ENCODE measurements around the gene HSFX4. TPM values are rescaled to one million over a fixed set of nuclear protein-coding genes. Genes with fewer than 3 reads are reported as not detected.

The HSFX4 gene
- total and polyA plus RNA-seq, 9 of the 15 experiments (the other 6 are each of a cell fraction or from before 2014, with no cell fraction given) = 0.10 to 0.24 (median 0.14) TPM; not detected in 6

GRCh38 chrX:149938427-149938880 is 9.1 kb downstream of the HSFX4 start, which contains the start of gene EOLA2 (continued):
- peak; percentile 76 for TF ChIP-seq E2F8 (IDR thresholded peaks at IDR 0.05; ENCODE audit: low read depth, partially characterized antibody)
- TF ChIP-seq CREM (IDR thresholded peaks at IDR 0.05; ENCODE audit: low read depth) = peak; percentile 99
- peak; percentile 67 to 89 (median 85) for TF ChIP-seq CTCF (IDR thresholded peaks at IDR 0.05 in 2 of 3, conservative IDR thresholded peaks at IDR 0.05 in 1 of 3; ENCODE audit: insufficient read depth in 2 of 3, low read depth in 1 of 3, low read length in 3 of 3)
- TF ChIP-seq TCF7 (IDR thresholded peaks at IDR 0.05; ENCODE audit: borderline replicate concordance) = no peak
- peak; percentile 65 for TF ChIP-seq HCFC1 (IDR thresholded peaks at IDR 0.05; ENCODE audit: low read depth, low read length)
- peak; percentile 9; the same call in 1 of the 2 replicates for TF ChIP-seq NFIC (IDR thresholded peaks at IDR 0.05)
- no peak for TF ChIP-seq PHF20 (IDR thresholded peaks at IDR 0.05; ENCODE audit: partially characterized antibody)
- TF ChIP-seq PATZ1 (CRISPR knock-in tag; IDR thresholded peaks at IDR 0.05; ENCODE audit: borderline replicate concordance) = no peak
- peak; percentile 77 for TF ChIP-seq ETV1 (tag; conservative IDR thresholded peaks at IDR 0.05; ENCODE audit: low read depth)
- TF ChIP-seq MEIS2 (IDR thresholded peaks at IDR 0.05; ENCODE audit: partially characterized antibody) = peak; percentile 46
- no peak for TF ChIP-seq BCLAF1 (IDR thresholded peaks at IDR 0.05; ENCODE audit: borderline replicate concordance in 1 of 2, control insufficient read depth in 1 of 2, low read depth in 2 of 2, low read length in 1 of 2)
- TF ChIP-seq TEAD4 (IDR thresholded peaks at IDR 0.05; ENCODE audit: low read length) = peak; percentile 25; the same call in 1 of the 2 replicates
- no peak for TF ChIP-seq TEAD4 (CRISPR knock-in tag; IDR thresholded peaks at IDR 0.05; ENCODE audit: borderline replicate concordance)
- no peak for TF ChIP-seq NFE2L1 (tag; IDR thresholded peaks at IDR 0.05; ENCODE audit: borderline replicate concordance, low read depth)
- no peak for TF ChIP-seq RNF219 (CRISPR knock-in tag; IDR thresholded peaks at IDR 0.05)

Measured in K562 (cell line).